RKO (cell line): ENCODE data around the gene OR2V1.
"Not testable (repeated sequence)": the region's sequence is repeated elsewhere in the genome, so short reads cannot be mapped to it uniquely, and the experiment has no call there.

Experiments
- DNase-seq: peaks from one replicate; pipeline ENCODE4 v3.0.0-alpha.2; 2016; ENCODE audit warnings: low spot score

Gene OR2V1

DNA sequence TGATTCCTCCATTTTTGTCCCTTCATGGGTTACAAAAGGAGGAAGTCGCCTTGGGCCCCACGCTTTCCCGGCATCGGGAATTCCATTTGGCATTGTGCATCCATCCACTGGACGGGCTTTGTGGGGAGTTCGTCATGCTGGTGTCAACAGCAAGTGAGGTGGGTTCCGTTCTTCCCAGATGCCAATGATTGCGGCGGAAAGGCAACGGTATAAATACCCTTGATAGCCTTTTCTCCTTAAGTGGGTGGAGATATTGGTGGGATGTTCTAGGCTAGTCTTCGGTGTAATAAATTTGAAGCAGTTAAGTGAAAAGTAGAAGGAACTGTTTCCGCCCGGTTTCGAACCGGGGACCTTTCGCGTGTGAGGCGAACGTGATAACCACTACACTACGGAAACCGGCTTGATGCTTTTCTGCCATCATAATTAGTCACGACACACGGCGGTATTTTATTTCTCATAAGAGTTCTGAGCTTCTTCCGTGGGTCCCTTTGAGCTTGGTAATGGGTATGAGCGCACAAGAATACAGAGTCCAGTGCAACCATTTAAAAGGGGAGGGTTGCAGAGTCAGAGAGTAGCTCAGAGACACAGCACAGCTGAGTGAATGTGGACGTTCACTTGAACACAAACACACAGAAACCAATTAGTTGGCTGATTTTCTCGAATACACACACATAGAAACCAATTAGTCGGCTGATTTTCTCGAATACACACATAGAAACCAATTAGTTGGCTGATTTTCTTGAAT is 28.9 kb downstream of the OR2V1 start:
- DNase-seq = not testable (repeated sequence)

DNA sequence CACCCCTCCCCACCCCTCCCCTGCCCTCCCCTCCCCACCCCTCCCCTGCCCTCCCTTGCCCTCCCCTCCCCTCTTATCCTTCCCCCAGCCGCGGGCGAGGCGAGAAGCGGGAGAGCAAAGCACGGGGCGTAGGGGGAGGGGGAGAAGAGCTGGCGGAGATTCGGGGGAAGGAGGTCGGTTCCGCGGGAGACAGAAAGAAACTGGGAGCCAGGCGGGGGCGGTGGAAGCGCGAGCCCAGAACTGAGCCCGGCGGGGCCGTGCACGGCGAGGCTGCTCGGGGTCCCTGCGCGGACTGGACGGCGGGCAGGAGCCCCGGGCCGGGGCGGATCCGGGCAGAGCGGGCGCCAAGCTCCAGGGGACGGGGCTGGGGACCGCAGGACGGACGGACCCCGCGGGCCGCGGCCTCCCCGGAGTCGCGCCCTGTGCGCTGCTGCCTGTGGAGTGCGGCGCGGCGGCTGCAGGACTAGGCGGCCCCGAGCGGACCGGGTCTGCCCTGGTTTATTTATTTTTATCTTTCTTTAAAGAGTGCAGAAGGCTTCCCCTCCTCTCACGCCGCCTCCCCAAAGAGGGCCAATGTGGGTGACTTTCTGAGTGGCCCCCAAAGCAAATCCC is 29.8 kb downstream of the OR2V1 start:
- DNase-seq = not testable (repeated sequence)

DNA sequence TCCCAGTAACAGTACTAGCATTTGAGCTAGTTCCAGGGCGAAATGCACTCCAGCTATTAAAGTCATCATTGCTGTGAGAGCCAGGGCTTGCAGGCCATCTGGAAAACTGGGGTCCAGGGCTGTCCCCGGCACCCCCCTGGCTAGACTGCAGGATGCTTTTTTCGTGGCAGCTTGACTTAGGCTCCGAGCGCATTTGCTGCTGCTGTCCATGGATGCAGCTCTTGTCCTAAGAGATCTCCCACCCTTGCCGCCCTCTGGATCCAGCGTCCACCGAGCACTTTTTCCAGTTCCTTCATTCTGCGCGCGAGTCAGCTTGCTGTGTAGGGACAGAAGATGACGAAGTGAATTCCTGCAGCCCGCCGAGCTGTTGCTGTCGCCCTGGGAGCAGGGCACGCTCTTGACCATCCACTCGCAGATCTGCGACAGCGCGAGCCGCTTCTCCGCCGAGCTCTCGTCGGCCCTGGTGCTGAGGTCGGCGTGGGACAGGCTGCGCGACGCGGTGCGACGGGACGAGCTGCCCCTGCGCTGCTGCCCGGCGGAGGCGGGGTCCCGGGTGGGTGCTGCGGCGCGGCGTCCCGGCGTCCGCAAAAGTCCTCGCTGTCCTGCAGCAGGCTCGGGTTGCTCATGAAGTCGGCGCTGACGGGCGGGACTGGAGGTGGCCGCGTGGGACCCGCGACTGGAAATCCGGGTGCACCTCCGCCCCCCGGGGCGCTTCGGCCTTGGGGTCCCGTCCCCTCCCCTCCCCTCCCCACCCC is 30.7 kb downstream of the OR2V1 start:
- no peak for DNase-seq

DNA sequence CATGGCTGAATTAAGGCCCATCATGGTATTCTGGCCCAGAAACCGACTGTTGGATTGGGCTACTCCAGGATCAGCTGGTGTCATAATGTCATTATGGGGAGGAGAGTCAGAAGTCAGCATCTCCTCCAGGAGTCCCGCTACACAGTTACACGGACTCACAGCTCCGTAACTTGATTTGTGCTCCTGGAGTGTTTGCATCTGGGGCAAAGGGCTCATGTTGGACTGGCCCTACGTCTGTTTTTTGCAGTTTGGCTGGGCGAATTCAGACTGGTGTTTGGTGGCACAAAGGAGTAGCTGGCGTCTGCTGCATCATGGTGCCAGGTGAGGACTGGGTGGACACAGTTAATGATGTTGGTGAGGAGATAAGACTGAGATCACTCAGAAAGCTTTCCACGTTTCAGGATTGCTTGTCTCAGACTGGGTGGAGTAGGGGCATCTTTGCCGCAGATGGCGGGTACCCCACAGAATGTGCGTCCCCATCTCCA is 31.3 kb downstream of the OR2V1 start:
- DNase-seq = no peak

DNA sequence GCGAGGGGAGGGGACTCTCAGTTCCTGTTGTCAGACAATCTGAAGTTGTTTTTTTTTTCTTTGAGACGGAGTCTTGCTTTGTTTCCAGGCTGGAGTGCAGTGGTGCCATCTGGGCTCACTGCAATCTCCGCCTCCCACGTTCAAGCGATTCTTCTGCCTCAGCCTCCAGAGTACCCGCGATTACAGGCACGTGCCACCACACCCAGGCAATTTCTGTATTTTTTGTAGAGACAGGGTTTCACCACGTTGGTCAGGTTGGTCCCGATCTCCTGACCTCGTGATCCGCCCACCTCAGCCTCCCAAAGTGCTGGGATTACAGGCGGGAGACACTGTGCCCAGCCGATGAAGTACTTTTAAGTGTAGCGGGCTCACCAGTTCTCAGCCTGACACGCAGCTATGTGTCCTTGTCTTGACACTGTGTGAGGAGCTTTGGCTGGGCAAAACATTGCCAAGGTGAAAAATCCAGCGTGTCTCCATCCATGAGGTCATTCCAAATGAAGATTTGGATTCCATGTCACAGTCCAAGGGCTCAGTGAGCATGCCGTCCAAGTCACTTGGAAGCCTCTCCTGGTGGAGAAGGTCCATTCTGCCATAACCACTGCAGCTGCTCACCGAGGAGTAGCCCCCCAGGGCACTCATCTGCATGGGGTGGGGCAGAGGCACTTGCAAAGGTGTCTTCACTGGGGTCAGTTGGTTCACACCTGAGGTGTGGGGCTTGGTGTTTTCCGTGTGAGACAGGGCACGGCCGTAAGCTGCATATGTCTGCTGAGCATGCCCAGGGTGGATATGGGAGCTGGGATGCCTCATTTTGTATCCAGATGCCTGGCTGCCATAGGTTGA is 32.0 kb downstream of the OR2V1 start:
- DNase-seq = no peak

DNA sequence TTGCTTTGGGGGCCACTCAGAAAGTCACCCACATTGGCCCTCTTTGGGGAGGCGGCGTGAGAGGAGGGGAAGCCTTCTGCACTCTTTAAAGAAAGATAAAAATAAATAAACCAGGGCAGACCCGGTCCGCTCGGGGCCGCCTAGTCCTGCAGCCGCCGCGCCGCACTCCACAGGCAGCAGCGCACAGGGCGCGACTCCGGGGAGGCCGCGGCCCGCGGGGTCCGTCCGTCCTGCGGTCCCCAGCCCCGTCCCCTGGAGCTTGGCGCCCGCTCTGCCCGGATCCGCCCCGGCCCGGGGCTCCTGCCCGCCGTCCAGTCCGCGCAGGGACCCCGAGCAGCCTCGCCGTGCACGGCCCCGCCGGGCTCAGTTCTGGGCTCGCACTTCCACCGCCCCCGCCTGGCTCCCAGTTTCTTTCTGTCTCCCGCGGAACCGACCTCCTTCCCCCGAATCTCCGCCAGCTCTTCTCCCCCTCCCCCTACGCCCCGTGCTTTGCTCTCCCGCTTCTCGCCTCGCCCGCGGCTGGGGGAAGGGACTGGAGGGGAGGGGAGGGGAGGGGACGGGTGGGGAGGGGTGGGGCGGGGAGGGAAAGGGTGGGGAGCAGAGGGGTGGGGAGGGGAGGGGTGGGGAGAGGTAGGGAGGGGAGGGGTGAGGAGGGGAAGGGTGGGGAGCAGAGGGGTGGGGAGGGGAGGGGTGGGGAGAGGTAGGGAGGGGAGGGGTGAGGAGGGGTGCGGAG is 33.0 kb downstream of the OR2V1 start:
- not testable (repeated sequence) for DNase-seq

DNA sequence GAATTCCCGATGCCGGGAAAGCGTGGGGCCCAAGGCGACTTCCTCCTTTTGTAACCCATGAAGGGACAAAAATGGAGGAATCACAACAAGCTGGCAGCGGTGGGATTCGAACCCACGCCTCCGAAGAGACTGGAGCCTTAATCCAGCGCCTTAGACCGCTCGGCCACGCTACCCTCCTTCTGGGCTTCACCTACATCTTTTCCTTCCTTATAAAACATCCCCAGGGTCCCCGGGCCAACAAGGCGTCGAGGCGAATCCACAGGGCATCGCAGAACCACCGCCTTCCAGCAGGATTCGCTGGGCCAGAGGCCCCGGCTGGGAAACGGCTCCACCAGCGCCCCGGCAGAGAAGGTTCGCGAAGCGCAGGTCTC is 33.6 kb downstream of the OR2V1 start:
- not testable (repeated sequence) for DNase-seq

DNA sequence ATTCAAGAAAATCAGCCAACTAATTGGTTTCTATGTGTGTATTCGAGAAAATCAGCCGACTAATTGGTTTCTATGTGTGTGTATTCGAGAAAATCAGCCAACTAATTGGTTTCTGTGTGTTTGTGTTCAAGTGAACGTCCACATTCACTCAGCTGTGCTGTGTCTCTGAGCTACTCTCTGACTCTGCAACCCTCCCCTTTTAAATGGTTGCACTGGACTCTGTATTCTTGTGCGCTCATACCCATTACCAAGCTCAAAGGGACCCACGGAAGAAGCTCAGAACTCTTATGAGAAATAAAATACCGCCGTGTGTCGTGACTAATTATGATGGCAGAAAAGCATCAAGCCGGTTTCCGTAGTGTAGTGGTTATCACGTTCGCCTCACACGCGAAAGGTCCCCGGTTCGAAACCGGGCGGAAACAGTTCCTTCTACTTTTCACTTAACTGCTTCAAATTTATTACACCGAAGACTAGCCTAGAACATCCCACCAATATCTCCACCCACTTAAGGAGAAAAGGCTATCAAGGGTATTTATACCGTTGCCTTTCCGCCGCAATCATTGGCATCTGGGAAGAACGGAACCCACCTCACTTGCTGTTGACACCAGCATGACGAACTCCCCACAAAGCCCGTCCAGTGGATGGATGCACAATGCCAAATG is 34.1 kb downstream of the OR2V1 start:
- not testable (repeated sequence) for DNase-seq

DNA sequence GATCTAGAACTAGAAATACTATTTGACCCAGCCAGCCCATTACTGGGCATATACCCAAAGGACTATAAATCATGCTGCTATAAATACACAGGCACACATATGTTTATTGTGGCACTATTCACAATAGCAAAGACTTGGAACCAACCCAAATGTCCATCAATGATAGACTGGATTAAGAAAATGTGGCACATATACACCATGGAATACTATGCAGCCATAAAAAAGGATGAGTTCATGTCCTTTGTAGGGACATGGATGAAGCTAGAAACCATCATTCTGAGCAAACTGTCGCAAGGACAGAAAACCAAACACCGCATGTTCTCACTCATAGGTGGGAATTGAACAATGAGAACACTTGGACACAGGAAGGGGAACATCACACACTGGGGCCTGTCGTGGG is 35.8 kb downstream of the OR2V1 start:
- DNase-seq = not testable (repeated sequence)

DNA sequence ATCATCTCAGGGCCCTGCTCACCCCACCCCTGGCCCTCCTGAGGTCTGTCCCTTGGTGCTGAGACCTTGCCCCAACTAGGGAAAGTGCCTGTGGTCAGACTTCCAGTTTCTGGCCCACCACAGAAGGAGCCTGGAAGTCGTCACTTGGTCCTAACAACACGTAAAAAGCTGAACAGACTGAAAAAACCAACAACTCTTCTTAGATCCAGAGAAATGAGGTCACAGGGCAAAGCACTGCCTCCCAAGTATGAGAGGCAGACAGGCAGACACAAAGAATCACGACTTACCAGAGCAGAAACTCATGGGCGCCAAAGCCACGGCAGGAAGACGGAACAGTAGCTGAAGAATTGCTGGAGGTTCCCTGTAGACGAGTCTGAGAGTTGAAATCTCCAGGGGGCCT is 38.5 kb downstream of the OR2V1 start:
- DNase-seq = no peak

DNA sequence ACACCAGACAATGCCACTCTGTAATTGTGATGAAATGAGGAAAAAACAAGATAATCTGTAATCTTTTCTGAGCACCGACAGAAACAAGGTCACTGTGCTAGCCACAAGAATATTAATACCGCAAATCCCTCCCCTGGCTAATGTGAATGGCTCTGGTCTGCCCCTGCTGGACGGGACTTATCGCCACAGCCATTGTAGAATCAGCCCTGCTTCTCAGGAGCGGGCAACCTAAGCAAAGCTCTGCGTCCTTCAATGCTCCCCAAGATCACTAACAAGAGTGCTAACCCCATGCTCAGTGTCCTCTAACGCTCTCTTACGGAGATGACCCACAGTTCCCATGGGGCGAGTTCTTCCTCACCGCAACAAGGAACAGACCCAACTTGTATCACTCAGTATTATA is 42.7 kb downstream of the OR2V1 start:
- peak; percentile 16 for DNase-seq

DNA sequence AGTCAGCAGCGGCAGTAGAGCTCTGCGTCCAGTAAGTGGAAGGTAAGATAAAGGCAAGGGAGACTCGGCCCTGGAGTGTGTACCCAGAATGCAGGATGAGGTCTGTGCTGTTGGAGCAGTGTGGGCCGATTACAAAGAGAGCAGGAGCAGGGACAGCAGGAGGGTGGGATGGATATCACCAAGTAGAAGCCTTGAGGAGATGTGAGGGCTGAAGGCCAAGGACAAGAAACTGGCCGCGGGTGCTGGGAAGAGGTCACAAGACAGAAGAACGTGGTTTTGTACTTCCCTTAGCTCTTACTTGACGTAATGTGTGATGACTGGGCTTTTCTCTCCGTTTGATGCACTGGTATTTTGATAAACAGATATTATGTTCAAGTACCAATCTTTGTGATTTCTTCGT is 43.7 kb downstream of the OR2V1 start:
- no peak for DNase-seq

DNA sequence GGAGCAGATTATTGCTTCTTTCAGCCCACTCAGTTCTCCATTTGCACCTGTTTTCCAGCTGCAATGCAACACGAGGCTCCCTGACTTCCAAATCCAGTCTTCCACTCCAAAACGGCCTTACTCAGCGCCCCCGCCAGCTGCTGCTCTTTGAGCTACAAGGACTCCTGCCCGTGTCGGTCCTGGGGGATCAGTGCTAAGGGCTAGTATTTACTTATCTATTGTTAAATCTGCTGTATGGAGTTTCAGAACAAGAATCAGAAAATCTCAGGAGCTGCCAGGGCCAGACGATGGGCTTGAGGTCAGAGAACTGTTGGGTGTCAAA is 44.1 kb downstream of the OR2V1 start:
- no peak for DNase-seq

DNA sequence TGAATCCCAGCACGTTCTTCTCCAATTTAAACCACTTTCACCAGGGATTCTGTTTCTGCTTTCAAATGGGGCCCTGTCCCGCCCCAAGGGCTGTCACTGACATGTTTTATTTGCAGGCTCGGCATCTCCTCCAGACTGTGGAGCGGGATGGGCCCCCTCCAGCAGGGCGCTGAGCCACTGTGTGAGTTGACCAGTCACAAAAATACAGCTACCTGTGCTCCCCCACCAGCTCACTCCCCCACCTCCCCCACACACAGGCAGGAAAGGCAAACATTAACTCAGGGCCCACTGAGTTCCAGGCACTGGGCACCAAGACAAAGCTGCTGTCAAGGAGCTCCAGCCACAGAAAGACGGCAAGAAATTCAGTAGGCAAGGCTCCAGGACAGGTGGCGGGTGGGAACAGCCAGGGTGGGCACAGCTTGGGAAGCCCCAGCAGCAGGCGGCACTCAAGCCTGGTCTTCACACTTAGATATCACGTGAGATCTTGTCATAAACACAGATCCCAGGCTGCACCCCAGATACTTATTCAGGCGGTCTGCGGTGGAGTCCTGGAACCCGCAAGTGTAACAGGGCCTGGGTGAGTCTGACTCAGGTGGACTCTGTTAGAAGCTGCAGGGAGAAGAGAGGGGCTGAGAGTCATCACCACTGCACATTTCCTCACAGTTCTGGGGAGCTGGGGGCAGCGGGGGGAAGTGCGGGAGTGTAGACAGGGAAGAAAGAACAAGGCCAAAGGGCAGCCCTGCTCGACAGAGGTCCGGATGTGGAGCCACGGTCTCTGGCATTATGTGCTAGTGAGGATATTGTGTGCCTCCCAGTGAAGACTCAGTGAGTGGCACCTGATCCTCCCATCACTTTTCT is 44.7 kb downstream of the OR2V1 start:
- DNase-seq = no peak

DNA sequence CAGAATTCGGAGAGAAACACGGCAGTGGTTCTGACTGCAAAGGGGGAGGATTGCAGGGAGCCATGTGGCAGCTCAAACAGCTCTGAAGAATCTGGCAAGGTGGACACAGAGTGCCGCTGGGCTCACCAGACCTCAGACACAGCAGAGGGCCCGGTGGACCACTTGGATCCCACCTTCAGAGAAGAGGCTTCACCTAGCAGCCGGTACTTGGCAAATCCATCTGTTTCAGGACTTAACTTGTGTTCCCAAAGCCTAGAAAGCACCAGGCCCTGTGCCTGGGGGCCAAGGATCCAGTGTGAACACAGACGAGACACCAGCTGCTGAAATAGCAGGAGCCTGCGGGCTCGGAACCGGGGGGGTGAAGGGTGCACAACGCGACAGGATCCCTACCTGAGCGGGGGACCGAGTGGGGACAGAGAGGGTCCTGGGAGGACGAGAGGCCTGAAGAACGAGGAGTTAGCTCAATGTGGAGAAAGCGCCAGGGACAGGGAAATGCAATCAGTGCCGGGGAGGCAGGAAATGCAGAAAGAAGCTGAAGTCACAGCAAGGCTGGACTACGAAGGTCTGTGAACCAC is 46.3 kb downstream of the OR2V1 start:
- no peak for DNase-seq

DNA sequence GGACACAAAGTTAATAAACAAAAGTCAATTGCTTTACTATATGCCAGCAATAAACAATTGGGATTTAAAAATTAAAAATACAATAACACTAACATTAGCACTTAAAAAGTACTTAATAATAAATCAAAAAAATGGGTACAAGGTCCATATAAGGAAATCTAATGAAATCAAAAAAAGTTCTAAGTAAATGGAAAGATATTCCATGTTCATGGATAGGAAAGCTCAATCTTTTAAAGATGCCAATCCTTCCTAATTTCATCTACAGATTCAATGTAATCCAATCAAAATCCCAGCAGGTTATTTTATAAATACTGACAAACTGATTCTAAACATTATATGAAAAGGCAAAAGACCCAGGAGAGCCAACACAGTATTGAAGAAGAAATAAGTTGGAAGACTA is 49.0 kb downstream of the OR2V1 start:
- no peak for DNase-seq

DNA sequence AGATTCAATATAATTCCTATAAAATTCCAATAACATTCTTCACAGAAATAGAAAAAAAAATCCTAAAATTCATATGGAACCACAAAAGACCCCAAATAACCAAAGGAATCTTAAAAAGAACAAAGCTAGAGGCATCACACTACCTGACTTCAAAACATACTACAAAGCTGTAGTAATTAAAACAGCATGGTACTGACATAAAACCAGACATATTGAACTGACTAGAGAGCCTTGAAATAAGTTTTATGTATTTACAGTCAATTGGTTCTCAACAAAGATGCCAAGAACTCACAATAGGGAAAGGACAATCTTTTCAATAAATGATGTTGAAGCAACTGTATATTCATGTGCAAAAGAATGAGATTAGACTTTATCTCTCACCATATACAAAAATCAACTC is 54.0 kb downstream of the OR2V1 start:
- DNase-seq = no peak
